Measurements from ENCODE around the gene PAPPA2. TPM values are rescaled to one million over a fixed set of nuclear protein-coding genes. Genes with fewer than 3 reads are reported as not detected.

PAPPA2 gene
- total and polyA plus RNA-seq, 10 of the 15 experiments (the other 5 are each of a cell fraction or from before 2014, with no cell fraction given) = under 0.01 to 0.06 (median 0.03) TPM; not detected in 7

DNA sequence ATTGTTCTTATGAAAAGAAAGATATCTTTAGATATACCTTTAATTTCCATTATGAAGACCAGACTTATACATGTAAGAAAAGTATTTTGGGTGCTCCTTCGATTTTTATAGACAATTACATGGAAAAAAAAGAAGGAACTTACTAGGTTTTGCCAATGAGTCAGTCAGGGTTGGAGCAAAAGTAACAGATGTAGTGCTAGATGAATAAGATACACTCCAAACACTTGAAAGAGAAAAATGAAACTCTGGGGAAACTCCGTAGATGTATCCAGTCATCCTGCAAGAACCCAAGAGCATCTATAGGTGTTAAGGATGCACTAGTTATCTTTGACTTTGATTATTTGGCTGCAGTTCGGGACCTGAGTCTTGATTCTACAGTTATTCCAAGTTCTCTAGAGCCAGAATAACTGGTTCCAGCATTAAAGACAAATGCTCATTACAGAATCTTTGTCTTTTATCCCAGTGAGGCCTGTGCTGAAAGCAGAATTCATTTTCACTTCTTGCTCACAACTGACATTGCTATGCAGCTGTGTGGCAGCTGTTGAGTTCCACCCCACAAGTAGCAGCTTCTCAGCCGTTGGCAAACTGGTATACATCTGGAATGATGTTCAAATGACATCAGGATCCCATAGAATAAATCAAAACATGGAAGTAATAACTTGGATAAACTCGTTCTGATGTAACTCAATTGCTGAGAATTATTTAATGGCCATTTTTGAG lies 375.5 kb downstream of the PAPPA2 start:
- in situ Hi-C loops (cut with MboI) = no loop called here
- CTCF ChIA-PET = no interaction called here

DNA sequence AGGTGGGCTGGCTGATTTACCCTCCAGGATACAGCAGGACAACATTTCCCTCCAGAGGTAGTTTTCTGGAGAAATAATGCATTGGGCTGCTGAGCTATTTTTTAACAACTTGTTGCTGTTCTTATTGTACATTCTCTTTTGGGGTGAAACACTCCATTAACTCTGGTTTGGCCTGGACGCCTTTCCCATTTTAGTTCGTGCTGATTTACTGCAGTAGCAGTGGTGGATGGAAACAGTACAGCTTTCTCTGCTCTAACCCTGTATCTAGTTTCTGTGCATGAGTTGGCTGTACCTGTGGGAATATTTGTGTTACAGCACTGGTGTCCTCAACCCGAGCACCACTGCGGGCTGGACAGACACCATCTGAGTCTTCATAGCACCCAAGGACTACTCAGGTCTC lies 376.2 kb downstream of the PAPPA2 start:
- H3K9me3 ChIP-seq (replicated peaks; ENCODE audit: control insufficient read depth, insufficient read depth, low read length) = no peaks in the 10 kb centered on the region
- no peaks in the 10 kb centered on the region for H3K36me3 ChIP-seq (ENCODE audit: control insufficient read depth in 2 of 2, insufficient read depth in 2 of 2, low read length in 1 of 2)
- ChIA-PET POLR2A (no interaction called here), CTCF (no interaction called here), RAD21 (ENCODE audit: unreplicated experiment) (no interaction called here), SMC1A (ENCODE audit: uncharacterized antibody, unreplicated experiment) (no interaction called here)
- no peak overlapping the region for H3K9ac ChIP-seq (ENCODE audit: control insufficient read depth, insufficient read depth, low read length)
- H3K4me1 ChIP-seq (ENCODE audit: control insufficient read depth, insufficient read depth, low read length) = no peaks in the 10 kb centered on the region
- no peaks in the 10 kb centered on the region for H4K20me1 ChIP-seq (ENCODE audit: control insufficient read depth, insufficient read depth)
- FAIRE-seq (no peak), ATAC-seq (no peak), DNase-seq (ENCODE audit: low read depth, low spot score) (no peak)
- in situ Hi-C loops (cut with MboI) = no loop called here
- intact Hi-C loops (cut with micrococcal nuclease; ENCODE audit: unreplicated experiment) = no loop called here
- 0% methylated on average over 4 of the region's 4 CpGs for WGBS (ENCODE audit: insufficient coverage, insufficient replicate concordance, low lambda C conversion rate, missing lambda C conversion rate)
- no peaks in the 10 kb centered on the region for H3K79me2 ChIP-seq (ENCODE audit: control insufficient read depth, insufficient read depth, low read length)
- no peak overlapping the region for H2AFZ ChIP-seq (ENCODE audit: control insufficient read depth, low read depth, low read length)
- no peak for TF ChIP-seq TARDBP (IDR thresholded peaks at IDR 0.05; ENCODE audit: borderline replicate concordance)
- no peak for TF ChIP-seq SREBF2 (IDR thresholded peaks at IDR 0.05; ENCODE audit: low read length)
- TF ChIP-seq, protein P1, sequence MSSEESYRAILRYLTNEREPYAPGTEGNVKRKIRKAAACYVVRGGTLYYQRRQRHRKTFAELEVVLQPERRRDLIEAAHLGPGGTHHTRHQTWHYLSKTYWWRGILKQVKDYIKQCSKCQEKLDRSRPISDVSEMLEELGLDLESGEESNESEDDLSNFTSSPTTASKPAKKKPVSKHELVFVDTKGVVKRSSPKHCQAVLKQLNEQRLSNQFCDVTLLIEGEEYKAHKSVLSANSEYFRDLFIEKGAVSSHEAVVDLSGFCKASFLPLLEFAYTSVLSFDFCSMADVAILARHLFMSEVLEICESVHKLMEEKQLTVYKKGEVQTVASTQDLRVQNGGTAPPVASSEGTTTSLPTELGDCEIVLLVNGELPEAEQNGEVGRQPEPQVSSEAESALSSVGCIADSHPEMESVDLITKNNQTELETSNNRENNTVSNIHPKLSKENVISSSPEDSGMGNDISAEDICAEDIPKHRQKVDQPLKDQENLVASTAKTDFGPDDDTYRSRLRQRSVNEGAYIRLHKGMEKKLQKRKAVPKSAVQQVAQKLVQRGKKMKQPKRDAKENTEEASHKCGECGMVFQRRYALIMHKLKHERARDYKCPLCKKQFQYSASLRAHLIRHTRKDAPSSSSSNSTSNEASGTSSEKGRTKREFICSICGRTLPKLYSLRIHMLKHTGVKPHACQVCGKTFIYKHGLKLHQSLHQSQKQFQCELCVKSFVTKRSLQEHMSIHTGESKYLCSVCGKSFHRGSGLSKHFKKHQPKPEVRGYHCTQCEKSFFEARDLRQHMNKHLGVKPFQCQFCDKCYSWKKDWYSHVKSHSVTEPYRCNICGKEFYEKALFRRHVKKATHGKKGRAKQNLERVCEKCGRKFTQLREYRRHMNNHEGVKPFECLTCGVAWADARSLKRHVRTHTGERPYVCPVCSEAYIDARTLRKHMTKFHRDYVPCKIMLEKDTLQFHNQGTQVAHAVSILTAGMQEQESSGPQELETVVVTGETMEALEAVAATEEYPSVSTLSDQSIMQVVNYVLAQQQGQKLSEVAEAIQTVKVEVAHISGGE (CRISPR knock-in tag; IDR thresholded peaks at IDR 0.05) = no peak
- no peak for TF ChIP-seq SPI1 (IDR thresholded peaks at IDR 0.05; ENCODE audit: borderline replicate concordance, insufficient read depth, low read depth, low read length)
- no peak for TF ChIP-seq SRF (IDR thresholded peaks at IDR 0.05; ENCODE audit: low read depth in 2 of 2, low read length in 2 of 2)
- no peak for TF ChIP-seq YBX1 (IDR thresholded peaks at IDR 0.05)
- TF ChIP-seq, protein P2, sequence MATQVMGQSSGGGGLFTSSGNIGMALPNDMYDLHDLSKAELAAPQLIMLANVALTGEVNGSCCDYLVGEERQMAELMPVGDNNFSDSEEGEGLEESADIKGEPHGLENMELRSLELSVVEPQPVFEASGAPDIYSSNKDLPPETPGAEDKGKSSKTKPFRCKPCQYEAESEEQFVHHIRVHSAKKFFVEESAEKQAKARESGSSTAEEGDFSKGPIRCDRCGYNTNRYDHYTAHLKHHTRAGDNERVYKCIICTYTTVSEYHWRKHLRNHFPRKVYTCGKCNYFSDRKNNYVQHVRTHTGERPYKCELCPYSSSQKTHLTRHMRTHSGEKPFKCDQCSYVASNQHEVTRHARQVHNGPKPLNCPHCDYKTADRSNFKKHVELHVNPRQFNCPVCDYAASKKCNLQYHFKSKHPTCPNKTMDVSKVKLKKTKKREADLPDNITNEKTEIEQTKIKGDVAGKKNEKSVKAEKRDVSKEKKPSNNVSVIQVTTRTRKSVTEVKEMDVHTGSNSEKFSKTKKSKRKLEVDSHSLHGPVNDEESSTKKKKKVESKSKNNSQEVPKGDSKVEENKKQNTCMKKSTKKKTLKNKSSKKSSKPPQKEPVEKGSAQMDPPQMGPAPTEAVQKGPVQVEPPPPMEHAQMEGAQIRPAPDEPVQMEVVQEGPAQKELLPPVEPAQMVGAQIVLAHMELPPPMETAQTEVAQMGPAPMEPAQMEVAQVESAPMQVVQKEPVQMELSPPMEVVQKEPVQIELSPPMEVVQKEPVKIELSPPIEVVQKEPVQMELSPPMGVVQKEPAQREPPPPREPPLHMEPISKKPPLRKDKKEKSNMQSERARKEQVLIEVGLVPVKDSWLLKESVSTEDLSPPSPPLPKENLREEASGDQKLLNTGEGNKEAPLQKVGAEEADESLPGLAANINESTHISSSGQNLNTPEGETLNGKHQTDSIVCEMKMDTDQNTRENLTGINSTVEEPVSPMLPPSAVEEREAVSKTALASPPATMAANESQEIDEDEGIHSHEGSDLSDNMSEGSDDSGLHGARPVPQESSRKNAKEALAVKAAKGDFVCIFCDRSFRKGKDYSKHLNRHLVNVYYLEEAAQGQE (IDR thresholded peaks at IDR 0.05; ENCODE audit: low read depth, low read length) = no peak
- no peak for TF ChIP-seq ZNF384 (IDR thresholded peaks at IDR 0.05; ENCODE audit: borderline replicate concordance, low read depth, low read length)
- BruUV-seq (replicated peaks) = no TSS peak
- H3K27ac ChIP-seq (ENCODE audit: control insufficient read depth, insufficient read depth) = no peak overlapping the region
- H3K4me2 ChIP-seq (ENCODE audit: control insufficient read depth, insufficient read depth) = no peak overlapping the region
- peaks cover 0 to 2% of the 10 kb centered on the region in 2 experiments; a peak in 1 of 4 replicates for H3K27me3 ChIP-seq (replicated peaks in 1 of 2; ENCODE audit: control insufficient read depth in 2 of 2, insufficient read depth in 2 of 2, low read length in 1 of 2)
- H3K4me3 ChIP-seq = no peak overlapping the region

More for the DNA sequence above, 375.5 kb downstream of the PAPPA2 start:
- no TSS peak for BruUV-seq (replicated peaks)
- no peak for ATAC-seq
- H3K79me2 ChIP-seq (ENCODE audit: control insufficient read depth, insufficient read depth, low read length) = no peaks in the 10 kb centered on the region
- H3K27ac ChIP-seq (ENCODE audit: control insufficient read depth, insufficient read depth) = no peak overlapping the region
- ChIA-PET SMC1A (ENCODE audit: uncharacterized antibody, unreplicated experiment) (no interaction called here), RAD21 (ENCODE audit: unreplicated experiment) (no interaction called here), POLR2A (no interaction called here)
- H3K4me1 ChIP-seq (ENCODE audit: control insufficient read depth, insufficient read depth, low read length) = no peaks in the 10 kb centered on the region
- DNase-seq (ENCODE audit: low read depth, low spot score) = no peak
- H3K9me3 ChIP-seq (replicated peaks; ENCODE audit: control insufficient read depth, insufficient read depth, low read length) = no peaks in the 10 kb centered on the region
- H2AFZ ChIP-seq (ENCODE audit: control insufficient read depth, low read depth, low read length) = no peak overlapping the region
- no peaks in the 10 kb centered on the region for H4K20me1 ChIP-seq (ENCODE audit: control insufficient read depth, insufficient read depth)
- H3K4me2 ChIP-seq (ENCODE audit: control insufficient read depth, insufficient read depth) = no peak overlapping the region
- TF ChIP-seq EGR1 (IDR thresholded peaks at IDR 0.05; ENCODE audit: borderline replicate concordance in 1 of 2, low read depth in 2 of 2, low read length in 2 of 2) = no peak
- no peak for TF ChIP-seq RELA (IDR thresholded peaks at IDR 0.05; ENCODE audit: borderline replicate concordance, partially characterized antibody)
- TF ChIP-seq BACH1 (IDR thresholded peaks at IDR 0.05; ENCODE audit: borderline replicate concordance) = no peak
- intact Hi-C loops (cut with micrococcal nuclease; ENCODE audit: unreplicated experiment) = no loop called here
- H3K27me3 ChIP-seq (replicated peaks in 1 of 2; ENCODE audit: control insufficient read depth in 2 of 2, insufficient read depth in 2 of 2, low read length in 1 of 2) = peaks cover 0 to 2% of the 10 kb centered on the region in 2 experiments; a peak in 1 of 4 replicates
- FAIRE-seq = no peak
- H3K4me3 ChIP-seq = no peak overlapping the region
- no peak overlapping the region for H3K9ac ChIP-seq (ENCODE audit: control insufficient read depth, insufficient read depth, low read length)
- 7% methylated on average over 5 of the region's 5 CpGs for WGBS (ENCODE audit: insufficient coverage, insufficient replicate concordance, low lambda C conversion rate, missing lambda C conversion rate)
- H3K36me3 ChIP-seq (ENCODE audit: control insufficient read depth in 2 of 2, insufficient read depth in 2 of 2, low read length in 1 of 2) = no peaks in the 10 kb centered on the region
